ENCODE results near the gene TSPAN18. TPM values are rescaled to one million over a fixed set of nuclear protein-coding genes. Genes with fewer than 3 reads are reported as not detected.

TSPAN18 gene
- total RNA-seq, 2 donors from 2014 or later = 2.0 to 7.7 TPM

- Histone ChIP-seq H3K4me3 (no peak overlapping the region), H3K36me3 (no peaks in the 10 kb centered on the region), H3K27me3 (replicated peaks; ENCODE audit: insufficient read depth) (no peaks in the 10 kb centered on the region), H3K9me3 (no peaks in the 10 kb centered on the region), H3K27ac (no peak overlapping the region), H3K4me1 (ENCODE audit: control insufficient read depth in 1 of 2, low read depth in 2 of 2) (no peaks in the 10 kb centered on the region)
- ATAC-seq (ENCODE audit: insufficient number of reproducible peaks, low FRiP score, low read depth) = no peak
- DNase-seq (ENCODE audit: low spot score) = no peak
- TF ChIP-seq CTCF (IDR thresholded peaks at IDR 0.05) = no peak
Observed at GRCh38 chr11:44903035-44903434, 176.3 kb downstream of the TSPAN18 start.

GRCh38 chr11:44903518-44903917, 176.8 kb downstream of the TSPAN18 start:
- ATAC-seq (ENCODE audit: insufficient number of reproducible peaks, low FRiP score, low read depth) (no peak), DNase-seq (ENCODE audit: low spot score) (no peak)
- no peaks in the 10 kb centered on the region for H3K36me3 ChIP-seq

GRCh38 chr11:44904261-44905020, 177.7 kb downstream of the TSPAN18 start:
- Histone ChIP-seq H3K27ac (no peak overlapping the region), H3K4me1 (ENCODE audit: control insufficient read depth in 1 of 2, low read depth in 2 of 2) (no peaks in the 10 kb centered on the region), H3K9me3 (no peaks in the 10 kb centered on the region), H3K36me3 (no peaks in the 10 kb centered on the region), H3K27me3 (replicated peaks; ENCODE audit: insufficient read depth) (no peaks in the 10 kb centered on the region), H3K4me3 (no peak overlapping the region)
- ATAC-seq (ENCODE audit: insufficient number of reproducible peaks, low FRiP score, low read depth) = no peak
- TF ChIP-seq CTCF (IDR thresholded peaks at IDR 0.05) = no peak
- no peak for DNase-seq (ENCODE audit: low spot score)

More at GRCh38 chr11:44903518-44903917, 176.8 kb downstream of the TSPAN18 start:
- no peaks in the 10 kb centered on the region for H3K27me3 ChIP-seq (replicated peaks; ENCODE audit: insufficient read depth)
- no peak for TF ChIP-seq CTCF (IDR thresholded peaks at IDR 0.05)
- no peak overlapping the region for H3K27ac ChIP-seq
- no peak overlapping the region for H3K4me3 ChIP-seq
- H3K4me1 ChIP-seq (ENCODE audit: control insufficient read depth in 1 of 2, low read depth in 2 of 2) = no peaks in the 10 kb centered on the region
- no peaks in the 10 kb centered on the region for H3K9me3 ChIP-seq

GRCh38 chr11:44905131-44905866, 178.5 kb downstream of the TSPAN18 start:
- no peaks in the 10 kb centered on the region for H3K4me1 ChIP-seq (ENCODE audit: control insufficient read depth in 1 of 2, low read depth in 2 of 2)
- DNase-seq (ENCODE audit: low spot score) = no peak
- no peak overlapping the region for H3K27ac ChIP-seq
- H3K4me3 ChIP-seq = no peak overlapping the region
- no peaks in the 10 kb centered on the region for H3K9me3 ChIP-seq
- H3K36me3 ChIP-seq = no peaks in the 10 kb centered on the region
- ATAC-seq (ENCODE audit: insufficient number of reproducible peaks, low FRiP score, low read depth) = no peak
- no peak for TF ChIP-seq CTCF (IDR thresholded peaks at IDR 0.05)
- no peaks in the 10 kb centered on the region for H3K27me3 ChIP-seq (replicated peaks; ENCODE audit: insufficient read depth)

GRCh38 chr11:44906649-44907048, 179.9 kb downstream of the TSPAN18 start:
- no peaks in the 10 kb centered on the region for H3K36me3 ChIP-seq
- TF ChIP-seq CTCF (IDR thresholded peaks at IDR 0.05) = no peak
- H3K4me3 ChIP-seq = no peak overlapping the region
- H3K9me3 ChIP-seq = no peaks in the 10 kb centered on the region
- no peaks in the 10 kb centered on the region for H3K27me3 ChIP-seq (replicated peaks; ENCODE audit: insufficient read depth)
- no peak overlapping the region for H3K27ac ChIP-seq
- ATAC-seq (ENCODE audit: insufficient number of reproducible peaks, low FRiP score, low read depth) (no peak), DNase-seq (ENCODE audit: low spot score) (no peak)
- peaks cover 0 to 10% of the 10 kb centered on the region in 2 donors for H3K4me1 ChIP-seq (ENCODE audit: control insufficient read depth in 1 of 2, low read depth in 2 of 2)
